CD4-positive, alpha-beta memory T cell (primary cell): ENCODE data around the gene KLHL22. TPM values are rescaled to one million over a fixed set of nuclear protein-coding genes. Genes with fewer than 3 reads are reported as not detected.
A peak's percentile ranks its signal among the peaks of the same experiment; 100 is the strongest.
"Not testable (repeated sequence)": the region's sequence is repeated elsewhere in the genome, so short reads cannot be mapped to it uniquely, and the experiment has no call there.

ENCODE experiments used
- CTCF ChIA-PET: fragments of 350-600 bp; sonication (Branson Sonifier 250); formaldehyde crosslinking; loops from one replicate; lab custom pipeline; 2021; ENCODE audit warnings: inconsistent platforms; ENCODE audit not compliant: partially characterized antibody; lab: Charles Lee
- POLR2A ChIA-PET: fragments of 350-600 bp; sonication (Branson Sonifier 250); formaldehyde crosslinking; loops from one replicate; lab custom pipeline; 2021; ENCODE audit not compliant: partially characterized antibody; lab: Charles Lee
- DNase-seq, 5 donors: peaks; one replicate each; pipeline versions ENCODE4 v3.0.0 to v3.0.0-alpha.2; 2020 to 2022; ENCODE audit warnings: mixed read lengths in 1 of 5
- H3K27ac ChIP-seq: one replicate; pipeline ENCODE4 v1.7.0; 2013; ENCODE audit warnings: low read depth, low read length
- H3K27me3 ChIP-seq: 2 replicates; pipeline ENCODE4 v1.7.0; 2013; ENCODE audit warnings: mild to moderate bottlenecking, low read length, moderate library complexity; ENCODE audit not compliant: insufficient read depth
- H3K36me3 ChIP-seq: 2 replicates; pipeline ENCODE4 v1.7.0; 2013; ENCODE audit warnings: mild to moderate bottlenecking, low read length, moderate library complexity; ENCODE audit not compliant: insufficient read depth
- H3K4me1 ChIP-seq: 2 replicates; pipeline ENCODE4 v1.7.0; 2013; ENCODE audit warnings: mild to moderate bottlenecking, low read length, moderate library complexity; ENCODE audit not compliant: insufficient read depth
- H3K4me3 ChIP-seq, 2 donors: one replicate each; pipeline ENCODE4 v1.7.0; 2013; ENCODE audit warnings: low read length in 2 of 2, mild to moderate bottlenecking in 1 of 2
- H3K9me3 ChIP-seq, 2 donors: one replicate each; pipeline ENCODE4 v1.7.0; 2013; ENCODE audit warnings: low read length in 2 of 2, control low read depth in 1 of 2; ENCODE audit not compliant: control insufficient read depth in 1 of 2
- H3K27ac Mint-ChIP-seq, 7 donors: one replicate each; pipeline ENCODE4 v1.8.0; 2020 to 2021; ENCODE audit warnings: mixed read lengths in 7 of 7, mild to moderate bottlenecking in 6 of 7, inconsistent platforms in 3 of 7, moderate library complexity in 3 of 7
- H3K27me3 Mint-ChIP-seq, 2 donors: one replicate each; pipeline ENCODE4 v1.8.0; 2020 to 2021; ENCODE audit warnings: mixed read lengths in 2 of 2
- H3K36me3 Mint-ChIP-seq, 2 donors: one replicate each; pipeline ENCODE4 v1.8.0; 2020 to 2021; ENCODE audit warnings: mixed read lengths in 2 of 2, inconsistent platforms in 1 of 2, mild to moderate bottlenecking in 1 of 2
- H3K4me1 Mint-ChIP-seq, 4 donors: one replicate each; pipeline ENCODE4 v1.8.0; 2020 to 2021; ENCODE audit warnings: mixed read lengths in 4 of 4, mild to moderate bottlenecking in 1 of 4
- H3K4me3 Mint-ChIP-seq, 8 donors: one replicate each; pipeline ENCODE4 v1.8.0; 2020 to 2021; ENCODE audit warnings: mixed read lengths in 8 of 8, mild to moderate bottlenecking in 7 of 8, moderate library complexity in 6 of 8, inconsistent platforms in 3 of 8
- H3K9me3 Mint-ChIP-seq, 8 donors: one replicate each; pipeline ENCODE4 v1.8.0; 2020 to 2021; ENCODE audit warnings: mixed read lengths in 8 of 8, mild to moderate bottlenecking in 5 of 8, inconsistent platforms in 3 of 8, moderate library complexity in 1 of 8
- intact Hi-C: fragments of 100-400 bp; cut with micrococcal nuclease; formaldehyde crosslinking; loops from one replicate; pipeline ENCODE4 v1.15.1; 2023
- polyA plus RNA-seq, 2 donors: library from polyadenylated mRNA; unstranded; fragments of 300-500 nt; fragmentation: Illumina TruSeq; gene quantifications; one replicate each; pipeline ENCODE4 v1.2.3, GENCODE V29; 2021
- total RNA-seq, 2 experiments: library from RNA; stranded (reverse); gene quantifications; one replicate each; pipeline ENCODE4 v1.2.3, GENCODE V29; 2021

Gene KLHL22
- total and polyA plus RNA-seq, 4 experiments from 2014 or later = 19.4 to 63.1 (median 42.0) TPM

DNA sequence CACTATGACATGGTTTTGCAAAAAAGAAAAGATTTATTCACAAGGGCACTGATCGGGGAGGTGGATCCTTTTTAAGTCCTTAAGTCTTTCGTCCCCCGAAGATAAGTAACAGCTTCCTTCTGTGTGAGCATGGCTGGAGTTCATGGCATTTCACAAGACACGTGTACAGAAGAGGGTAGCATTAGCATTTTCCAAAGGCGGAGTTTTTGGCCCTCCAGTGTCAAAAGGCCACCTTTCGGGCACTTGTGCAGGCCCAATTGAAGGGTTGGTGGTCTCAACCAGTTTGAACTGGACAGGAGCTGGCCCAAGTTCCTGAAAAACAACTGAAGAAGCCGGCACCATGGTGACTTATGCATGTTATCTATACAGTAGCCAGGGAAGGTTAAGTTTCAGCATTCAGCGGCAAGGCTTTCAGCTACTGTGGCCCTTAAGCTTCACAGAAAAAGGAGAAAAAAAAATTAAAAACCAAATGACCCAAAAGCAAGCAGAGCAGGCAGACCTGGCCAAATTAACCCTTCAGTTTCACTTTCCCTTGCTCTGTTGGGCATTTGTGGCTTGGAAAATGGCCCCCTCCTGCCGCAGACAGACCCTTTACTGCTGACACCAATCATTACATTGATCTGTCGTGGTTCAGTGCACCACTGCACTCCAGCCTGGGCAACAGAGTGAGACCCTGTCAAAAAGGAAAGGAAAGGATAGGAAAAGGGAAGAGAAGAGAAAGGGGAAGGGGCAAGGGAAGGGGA, 83.0 kb downstream of the KLHL22 start:
- Histone ChIP-seq H3K4me3 (no peak overlapping the region), H3K36me3 (no peaks in the 10 kb centered on the region), H3K27ac (no peak overlapping the region), H3K4me1 (no peaks in the 10 kb centered on the region), H3K9me3 (no peaks in the 10 kb centered on the region), H3K27me3 (no peaks in the 10 kb centered on the region)
- Mint-ChIP-seq H3K27ac (peak overlapping the region in 1 of 7 donors; percentile 67), H3K27me3 (no peaks in the 10 kb centered on the region), H3K4me1 (no peaks in the 10 kb centered on the region), H3K4me3 (no peak overlapping the region), H3K36me3 (peaks cover under 1 to 7% of the 10 kb centered on the region in 2 donors), H3K9me3 (peaks cover 0 to 3% (median 0%) of the 10 kb centered on the region in 8 donors)
- ChIA-PET CTCF (interaction anchor here (1.3 kb wide), 1 partner anchor 42 kb away, joined by 4 read pairs; no protein-coding TSS in a partner anchor), POLR2A (no interaction called here)
- DNase-seq = no peak
- intact Hi-C loops = no loop called here

DNA sequence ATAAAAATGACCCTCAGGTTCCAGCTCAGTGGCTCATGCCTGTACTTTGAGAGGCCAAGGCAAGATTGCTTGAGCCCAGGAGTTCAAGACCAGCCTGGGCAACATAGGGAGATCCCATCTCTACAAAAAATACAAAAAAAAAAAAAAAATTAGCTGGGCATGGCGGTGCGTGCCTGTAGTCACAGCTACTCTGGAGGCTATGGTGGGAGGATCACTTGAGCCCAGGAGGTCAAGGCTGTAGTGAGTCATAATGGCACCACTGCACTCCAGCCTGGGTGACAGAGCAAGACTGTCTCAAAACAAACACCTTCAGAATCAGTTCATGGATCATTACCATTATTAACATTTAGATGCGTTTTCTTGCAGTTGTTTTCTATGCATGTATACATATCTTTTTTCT, 86.2 kb downstream of the KLHL22 start:
- H3K4me1 Mint-ChIP-seq, H3K9me3 ChIP-seq, DNase-seq, H3K27me3 Mint-ChIP-seq, H3K4me3 Mint-ChIP-seq, intact Hi-C loops, POLR2A ChIA-PET, H3K27ac ChIP-seq, H3K9me3 Mint-ChIP-seq, CTCF ChIA-PET, H3K4me1 ChIP-seq, H3K27me3 ChIP-seq, H3K27ac Mint-ChIP-seq, H3K4me3 ChIP-seq, H3K36me3 ChIP-seq: not testable (repeated sequence)
- H3K36me3 Mint-ChIP-seq = peaks cover 14 to 26% of the 10 kb centered on the region in 2 donors

DNA sequence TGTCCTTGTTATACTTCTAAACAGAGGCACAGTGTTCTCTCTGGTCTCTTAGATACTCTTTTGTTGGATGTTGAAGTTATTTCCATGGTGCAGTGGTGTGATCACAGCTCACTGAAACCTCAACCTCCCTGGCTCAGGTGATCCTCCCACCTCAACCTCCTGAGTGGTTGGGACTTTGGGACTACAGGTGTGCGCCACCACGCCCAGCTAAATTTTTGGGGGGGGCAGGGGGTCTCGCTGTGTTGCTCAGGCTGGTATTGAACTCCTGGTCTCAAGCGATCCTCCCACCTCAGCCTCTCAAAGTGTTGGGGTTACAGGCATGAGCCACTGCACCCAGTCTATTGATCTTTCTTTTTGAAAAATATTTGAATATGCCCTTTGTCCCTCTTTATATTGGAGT, 86.7 kb downstream of the KLHL22 start:
- Mint-ChIP-seq H3K4me1 (peaks cover 0 to 1% (median under 1%) of the 10 kb centered on the region in 4 donors), H3K27ac (no peak overlapping the region), H3K4me3 (no peak overlapping the region), H3K9me3 (no peaks in the 10 kb centered on the region), H3K36me3 (peaks cover 16 to 28% of the 10 kb centered on the region in 2 donors), H3K27me3 (no peaks in the 10 kb centered on the region)
- ChIA-PET POLR2A (no interaction called here), CTCF (no interaction called here)
- Histone ChIP-seq H3K36me3 (peaks cover 10% of the 10 kb centered on the region), H3K27me3 (no peaks in the 10 kb centered on the region), H3K4me1 (no peaks in the 10 kb centered on the region), H3K9me3 (no peaks in the 10 kb centered on the region), H3K27ac (no peak overlapping the region), H3K4me3 (no peak overlapping the region)
- DNase-seq = no peak
- intact Hi-C loops = no loop called here

DNA sequence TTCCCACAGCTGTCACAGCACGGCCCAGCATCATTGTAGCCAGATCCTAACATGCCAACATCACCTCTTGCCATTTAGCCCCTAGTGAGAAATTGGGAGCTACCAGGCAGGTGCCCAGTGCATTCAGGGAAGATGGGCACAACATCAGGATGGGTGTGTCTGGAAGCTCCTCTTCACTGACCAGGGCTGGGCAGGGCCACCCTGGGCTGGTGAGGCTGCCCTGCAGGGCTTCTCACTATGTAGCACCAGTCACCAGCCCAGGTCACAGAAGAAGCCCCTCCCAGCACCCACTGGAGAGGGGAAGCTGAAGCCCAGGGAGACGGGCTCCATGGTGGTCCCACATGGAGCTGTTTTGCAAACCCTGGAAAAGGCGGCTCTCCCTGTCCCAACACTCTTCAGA, 87.8 kb downstream of the KLHL22 start:
- intact Hi-C loops = no loop called here
- Histone ChIP-seq H3K4me1 (peaks cover 5% of the 10 kb centered on the region), H3K9me3 (no peaks in the 10 kb centered on the region), H3K4me3 (no peak overlapping the region), H3K27me3 (no peaks in the 10 kb centered on the region), H3K36me3 (peaks cover 10% of the 10 kb centered on the region), H3K27ac (no peak overlapping the region)
- Mint-ChIP-seq H3K4me1 (peaks cover 5 to 11% (median 8%) of the 10 kb centered on the region in 4 donors), H3K36me3 (peaks cover 20 to 37% of the 10 kb centered on the region in 2 donors), H3K27me3 (no peaks in the 10 kb centered on the region), H3K9me3 (no peaks in the 10 kb centered on the region), H3K27ac (no peak overlapping the region), H3K4me3 (no peak overlapping the region)
- ChIA-PET POLR2A (interaction anchor here (1.1 kb wide), 1 partner anchor 11 kb away, joined by 3 read pairs; no protein-coding TSS in a partner anchor), CTCF (no interaction called here)
- no peak for DNase-seq

DNA sequence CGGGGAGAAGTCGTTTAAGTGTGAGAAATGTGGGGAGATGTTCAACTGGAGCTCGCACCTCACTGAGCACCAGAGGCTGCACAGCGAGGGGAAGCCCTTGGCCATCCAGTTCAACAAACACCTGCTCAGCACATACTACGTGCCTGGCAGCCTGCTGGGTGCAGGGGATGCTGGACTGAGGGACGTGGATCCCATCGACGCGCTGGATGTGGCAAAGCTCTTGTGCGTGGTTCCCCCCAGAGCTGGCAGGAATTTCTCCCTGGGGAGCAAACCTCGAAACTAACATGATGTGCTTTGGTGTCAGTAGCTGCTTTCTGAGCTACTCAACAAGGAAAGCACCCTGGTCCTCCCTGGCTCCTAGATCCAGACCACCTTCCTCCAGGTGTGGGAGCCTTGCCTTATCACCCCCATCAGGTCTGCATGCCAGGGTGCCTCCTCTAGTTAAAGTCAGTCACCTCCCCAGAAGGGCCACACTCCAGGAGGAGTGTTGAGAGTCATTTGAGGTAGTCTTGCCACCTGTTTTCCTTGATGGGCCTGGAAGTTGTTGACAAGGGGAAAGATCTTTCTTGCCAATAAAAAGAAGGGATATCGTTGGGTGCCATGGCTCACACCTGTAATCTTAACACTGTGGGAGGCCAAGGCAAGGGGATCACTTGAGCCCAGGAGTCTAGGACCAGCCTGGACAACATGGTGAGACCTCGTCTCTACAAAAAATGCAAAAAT, 88.7 kb downstream of the KLHL22 start:
- Mint-ChIP-seq H3K27me3 (no peaks in the 10 kb centered on the region), H3K4me1 (peaks cover 5 to 11% (median 8%) of the 10 kb centered on the region in 4 donors), H3K4me3 (no peak overlapping the region), H3K27ac (peak overlapping the region in 2 of 7 donors; percentile 8 to 12), H3K9me3 (no peaks in the 10 kb centered on the region), H3K36me3 (peaks cover 20 to 37% of the 10 kb centered on the region in 2 donors)
- H3K9me3 ChIP-seq = no peaks in the 10 kb centered on the region
- intact Hi-C loops = no loop called here
- peaks cover 5% of the 10 kb centered on the region for H3K4me1 ChIP-seq
- no peak for DNase-seq
- peaks cover 10% of the 10 kb centered on the region for H3K36me3 ChIP-seq
- H3K27me3 ChIP-seq = no peaks in the 10 kb centered on the region
- H3K27ac ChIP-seq = no peak overlapping the region
- ChIA-PET POLR2A (no interaction called here), CTCF (no interaction called here)
- H3K4me3 ChIP-seq = no peak overlapping the region

DNA sequence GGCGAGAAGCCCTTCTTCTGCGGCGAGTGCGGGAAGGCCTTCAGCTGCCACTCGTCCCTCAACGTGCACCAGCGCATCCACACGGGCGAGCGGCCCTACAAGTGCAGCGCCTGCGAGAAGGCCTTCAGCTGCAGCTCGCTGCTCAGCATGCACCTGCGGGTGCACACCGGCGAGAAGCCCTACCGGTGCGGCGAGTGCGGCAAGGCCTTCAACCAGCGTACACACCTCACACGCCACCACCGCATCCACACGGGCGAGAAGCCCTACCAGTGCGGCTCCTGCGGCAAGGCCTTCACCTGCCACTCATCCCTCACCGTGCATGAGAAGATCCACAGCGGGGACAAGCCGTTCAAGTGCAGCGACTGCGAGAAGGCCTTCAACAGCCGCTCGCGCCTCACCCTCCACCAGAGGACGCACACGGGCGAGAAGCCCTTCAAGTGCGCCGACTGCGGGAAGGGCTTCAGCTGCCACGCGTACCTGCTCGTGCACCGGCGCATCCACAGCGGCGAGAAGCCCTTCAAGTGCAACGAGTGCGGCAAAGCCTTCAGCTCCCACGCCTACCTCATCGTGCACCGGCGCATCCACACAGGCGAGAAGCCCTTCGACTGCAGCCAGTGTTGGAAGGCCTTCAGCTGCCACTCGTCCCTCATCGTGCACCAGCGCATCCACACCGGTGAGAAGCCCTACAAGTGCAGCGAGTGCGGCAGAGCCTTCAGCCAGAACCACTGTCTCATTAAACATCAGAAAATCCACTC, 89.5 kb downstream of the KLHL22 start:
- Histone ChIP-seq H3K9me3 (no peaks in the 10 kb centered on the region), H3K36me3 (peaks cover 10% of the 10 kb centered on the region), H3K4me1 (peaks cover 5% of the 10 kb centered on the region), H3K27me3 (no peaks in the 10 kb centered on the region), H3K4me3 (no peak overlapping the region), H3K27ac (no peak overlapping the region)
- Mint-ChIP-seq H3K4me3 (no peak overlapping the region), H3K27ac (no peak overlapping the region), H3K27me3 (no peaks in the 10 kb centered on the region), H3K9me3 (no peaks in the 10 kb centered on the region), H3K36me3 (peaks cover 20 to 37% of the 10 kb centered on the region in 2 donors), H3K4me1 (peaks cover 5 to 11% (median 9%) of the 10 kb centered on the region in 4 donors)
- ChIA-PET CTCF (no interaction called here), POLR2A (no interaction called here)
- intact Hi-C loops = no loop called here
- DNase-seq = no peak
